NB4 (cell line): Measurements from ENCODE around the gene TNIP1.
A peak's percentile ranks its signal among the peaks of the same experiment; 100 is the strongest.

ENCODE experiments used
- DNase-seq: peaks from one replicate; pipeline ENCODE4 v3.0.0; 2010; ENCODE audit warnings: low read depth
- H3K4me3 ChIP-seq: one replicate; pipeline ENCODE4 v1.5.1; 2011; ENCODE audit warnings: mild to moderate bottlenecking, low read depth, low read length, moderate library complexity
- MAX ChIP-seq: IDR thresholded peaks from 2 replicates; pipeline ENCODE4 v1.6.1; 2011; ENCODE audit warnings: low read depth, low read length
- MYC ChIP-seq: IDR thresholded peaks from 2 replicates; pipeline ENCODE4 v1.6.1; 2011; ENCODE audit warnings: low read depth, low read length
- POLR2A ChIP-seq: IDR thresholded peaks from 2 replicates; pipeline ENCODE4 v1.6.1; 2011; ENCODE audit warnings: mild to moderate bottlenecking; ENCODE audit not compliant: insufficient read length; ENCODE audit errors: extremely low read depth
- TF ChIP-seq, protein P1 (sequence below): IDR thresholded peaks from one replicate; pipeline ENCODE4 v1.5.1; 2012; ENCODE audit warnings: low read depth, low read length

The TNIP1 gene

DNA sequence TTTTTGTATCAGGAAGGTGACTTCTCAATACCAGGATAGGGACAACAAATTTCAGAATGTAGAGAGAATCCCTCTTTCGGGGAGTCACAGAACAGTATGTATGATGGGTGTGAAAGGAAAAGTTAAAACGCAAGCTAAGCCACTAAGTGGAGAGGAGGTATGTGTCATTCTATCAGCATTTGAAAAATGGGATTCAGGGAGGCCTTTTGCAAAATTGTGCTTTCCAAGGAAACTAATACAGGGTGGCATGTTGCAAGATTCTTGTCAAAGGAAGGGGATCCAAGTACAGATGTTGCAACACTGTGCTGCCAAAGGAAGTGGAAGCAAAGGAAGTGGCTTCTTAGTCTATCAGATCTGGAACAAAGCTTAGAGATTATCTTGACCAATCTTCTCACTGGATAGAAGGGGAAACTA is 12.6 kb upstream of the TNIP1 start:
- TF ChIP-seq, protein P1, sequence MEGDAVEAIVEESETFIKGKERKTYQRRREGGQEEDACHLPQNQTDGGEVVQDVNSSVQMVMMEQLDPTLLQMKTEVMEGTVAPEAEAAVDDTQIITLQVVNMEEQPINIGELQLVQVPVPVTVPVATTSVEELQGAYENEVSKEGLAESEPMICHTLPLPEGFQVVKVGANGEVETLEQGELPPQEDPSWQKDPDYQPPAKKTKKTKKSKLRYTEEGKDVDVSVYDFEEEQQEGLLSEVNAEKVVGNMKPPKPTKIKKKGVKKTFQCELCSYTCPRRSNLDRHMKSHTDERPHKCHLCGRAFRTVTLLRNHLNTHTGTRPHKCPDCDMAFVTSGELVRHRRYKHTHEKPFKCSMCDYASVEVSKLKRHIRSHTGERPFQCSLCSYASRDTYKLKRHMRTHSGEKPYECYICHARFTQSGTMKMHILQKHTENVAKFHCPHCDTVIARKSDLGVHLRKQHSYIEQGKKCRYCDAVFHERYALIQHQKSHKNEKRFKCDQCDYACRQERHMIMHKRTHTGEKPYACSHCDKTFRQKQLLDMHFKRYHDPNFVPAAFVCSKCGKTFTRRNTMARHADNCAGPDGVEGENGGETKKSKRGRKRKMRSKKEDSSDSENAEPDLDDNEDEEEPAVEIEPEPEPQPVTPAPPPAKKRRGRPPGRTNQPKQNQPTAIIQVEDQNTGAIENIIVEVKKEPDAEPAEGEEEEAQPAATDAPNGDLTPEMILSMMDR = peak; percentile 13
- no peak for TF ChIP-seq MAX
- H3K4me3 ChIP-seq = no peak overlapping the region
- peak; percentile 74 for DNase-seq

DNA sequence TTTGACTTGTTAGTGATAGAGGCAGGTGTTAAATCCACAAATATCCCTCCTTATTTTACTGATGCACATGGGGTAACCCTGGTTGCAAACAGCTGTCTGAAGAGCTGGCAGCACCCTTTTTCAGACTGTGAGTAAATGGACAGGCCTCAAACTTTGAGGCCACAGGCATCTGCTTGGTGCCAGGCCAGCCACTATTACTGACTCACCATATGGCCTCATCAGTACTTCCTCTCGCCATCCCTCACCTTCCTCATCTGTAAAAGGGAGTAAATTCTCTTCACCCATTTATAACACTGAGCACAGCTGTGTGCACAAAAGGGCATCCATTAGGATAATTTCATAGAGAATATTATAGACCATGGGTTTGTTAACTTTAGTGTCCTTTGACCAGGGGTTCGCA is 11.9 kb upstream of the TNIP1 start:
- peak; percentile 84 for DNase-seq
- TF ChIP-seq POLR2A = no peak
- TF ChIP-seq, protein P1 = no peak
- TF ChIP-seq MYC = no peak
- peak; percentile 49; the same call in 1 of the 2 replicates for TF ChIP-seq MAX
- no peak overlapping the region for H3K4me3 ChIP-seq

DNA sequence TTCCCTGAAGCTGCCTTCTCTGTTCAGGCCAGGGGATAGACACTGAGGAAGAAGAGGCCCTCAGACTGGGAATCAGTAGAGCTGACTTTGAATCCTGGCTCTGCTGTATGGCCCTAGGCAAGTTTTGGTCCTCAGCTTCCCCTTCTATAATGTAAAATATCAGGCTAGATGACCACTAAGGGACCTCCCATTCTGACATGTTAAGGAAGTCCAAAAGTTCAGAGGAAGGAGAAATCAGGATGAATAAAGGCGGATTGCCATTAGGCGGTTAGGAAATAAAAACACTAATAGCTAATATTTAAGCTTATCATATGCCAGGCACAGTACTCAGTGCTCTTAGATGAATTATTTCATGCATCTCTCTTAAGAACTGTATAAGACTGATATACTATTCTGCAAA is 8.9 kb upstream of the TNIP1 start:
- no peak overlapping the region for H3K4me3 ChIP-seq
- no peak for DNase-seq
- TF ChIP-seq MAX (no peak), POLR2A (no peak), MYC (no peak)
- TF ChIP-seq, protein P1 = no peak

GRCh38 chr5:151088986-151089385 is 8.2 kb upstream of the TNIP1 start:
- DNase-seq = no peak
- TF ChIP-seq POLR2A (no peak), MAX (no peak), MYC (no peak)
- TF ChIP-seq, protein P1 = no peak

GRCh38 chr5:151087486-151087885 is 6.7 kb upstream of the TNIP1 start:
- DNase-seq = no peak
- no peak overlapping the region for H3K4me3 ChIP-seq
- TF ChIP-seq MYC (no peak), MAX (no peak)
- TF ChIP-seq, protein P1 = no peak

More at GRCh38 chr5:151088986-151089385, 8.2 kb upstream of the TNIP1 start:
- H3K4me3 ChIP-seq = no peak overlapping the region

GRCh38 chr5:151086905-151087360 is 6.1 kb upstream of the TNIP1 start:
- TF ChIP-seq MAX (no peak), POLR2A (no peak), MYC (no peak)
- TF ChIP-seq, protein P1 = no peak
- DNase-seq = no peak
- H3K4me3 ChIP-seq = no peak overlapping the region
